Right kidney (tissue), 1 donor: ENCODE results near the gene ATP5PD.

Source experiments
- DNase-seq: peaks from one replicate; pipeline ENCODE4 v3.0.0-alpha.2; 2016

The ATP5PD gene

GRCh38 chr17:74998783-74999182, 48.0 kb downstream of the ATP5PD start:
- no peak for DNase-seq

- DNase-seq: no peak
Observed at GRCh38 chr17:74995847-74996246, 50.9 kb downstream of the ATP5PD start.

GRCh38 chr17:74994440-74994839, 52.3 kb downstream of the ATP5PD start:
- no peak for DNase-seq

GRCh38 chr17:74992223-74992622, 54.5 kb downstream of the ATP5PD start:
- DNase-seq: no peak

- DNase-seq: no peak
Observed at GRCh38 chr17:74990581-74991105, 56.1 kb downstream of the ATP5PD start.
